Esophagus muscularis mucosa (tissue), 4 donors: Measurements from ENCODE around the gene GRPEL2. TPM values are rescaled to one million over a fixed set of nuclear protein-coding genes. Genes with fewer than 3 reads are reported as not detected.
"Not testable (repeated sequence)": the region's sequence is repeated elsewhere in the genome, so short reads cannot be mapped to it uniquely, and the experiment has no call there.

Source experiments
- DNase-seq: peaks from one replicate; pipeline ENCODE4 v3.0.0-alpha.2; 2017; ENCODE audit errors: extremely low spot score
- H3K27ac ChIP-seq, 4 donors: fragments of 200-600 bp; sonication (generic); replicated peaks in 1 of 4; 1 replicate in 3 of 4; 2 replicates in 1 of 4; pipeline ENCODE4 v1.5.1; 2016 to 2019; ENCODE audit warnings: mild to moderate bottlenecking in 1 of 4
- H3K27me3 ChIP-seq, 4 donors: fragments of 200-600 bp; sonication (generic); one replicate each; pipeline versions ENCODE4 v1.5.1 to v1.6.0; 2016 to 2019
- H3K36me3 ChIP-seq, 4 donors: fragments of 200-600 bp; sonication (generic); one replicate each; pipeline ENCODE4 v1.5.1; 2016 to 2019
- H3K4me1 ChIP-seq, 4 donors: fragments of 200-600 bp; sonication (generic); one replicate each; pipeline ENCODE4 v1.5.1; 2016 to 2019
- H3K4me3 ChIP-seq, 4 donors: fragments of 200-600 bp; sonication (generic); 1 replicate in 2 of 4; 2 replicates in 2 of 4; pipeline ENCODE4 v1.5.1; 2016 to 2019; ENCODE audit warnings: mild to moderate bottlenecking in 4 of 4, moderate library complexity in 1 of 4
- H3K9me3 ChIP-seq, 4 donors: fragments of 200-600 bp; sonication (generic); 1 replicate in 3 of 4; 2 replicates in 1 of 4; pipeline ENCODE4 v1.5.1; 2016 to 2019
- EP300 ChIP-seq: sonication (generic); formaldehyde crosslinking; IDR thresholded peaks from one replicate; pipeline ENCODE4 v1.6.1; 2017; ENCODE audit warnings: antibody characterized with exemption
- POLR2A ChIP-seq: fragments of 450-650 bp; IDR thresholded peaks from one replicate; pipeline ENCODE4 v1.6.1; 2017; ENCODE audit warnings: antibody characterized with exemption, moderate library complexity, mild to moderate bottlenecking, low read depth
- POLR2AphosphoS5 ChIP-seq, 2 donors: sonication (generic); formaldehyde crosslinking; IDR thresholded peaks; one replicate each; pipeline ENCODE4 v1.6.1; 2017; ENCODE audit warnings: antibody characterized with exemption in 2 of 2
- WGBS: methylation state at CpG from one replicate; pipeline ENCODE4 v1.1.5; 2018; 5-methylcytosine and 5-hydroxymethylcytosine counted together
- intact Hi-C: fragments of 100-400 bp; cut with DNase I; formaldehyde crosslinking; loops from one replicate; pipeline ENCODE4 v1.15.1; 2023
- total RNA-seq, 4 donors: library from RNA; depleted of rRNA; stranded (reverse); fragments of >200 nt; gene quantifications; one replicate each; pipeline versions ENCODE4 v1.1.0 to v1.2.1, GENCODE V29; 2016
- TF ChIP-seq, protein P1 (sequence below), 3 experiments: fragments of 200-600 bp in 2 of 3; fragments of 450-650 bp in 1 of 3; sonication (generic) in 2 of 3; IDR thresholded peaks; one replicate each; pipeline ENCODE4 v1.5.1; 2017 to 2019; ENCODE audit warnings: antibody characterized with exemption in 3 of 3, mild to moderate bottlenecking in 2 of 3, moderate library complexity in 1 of 3

The GRPEL2 gene
- total RNA-seq, 4 donors from 2014 or later: 7.8 to 14.9 (median 8.7) TPM

DNA sequence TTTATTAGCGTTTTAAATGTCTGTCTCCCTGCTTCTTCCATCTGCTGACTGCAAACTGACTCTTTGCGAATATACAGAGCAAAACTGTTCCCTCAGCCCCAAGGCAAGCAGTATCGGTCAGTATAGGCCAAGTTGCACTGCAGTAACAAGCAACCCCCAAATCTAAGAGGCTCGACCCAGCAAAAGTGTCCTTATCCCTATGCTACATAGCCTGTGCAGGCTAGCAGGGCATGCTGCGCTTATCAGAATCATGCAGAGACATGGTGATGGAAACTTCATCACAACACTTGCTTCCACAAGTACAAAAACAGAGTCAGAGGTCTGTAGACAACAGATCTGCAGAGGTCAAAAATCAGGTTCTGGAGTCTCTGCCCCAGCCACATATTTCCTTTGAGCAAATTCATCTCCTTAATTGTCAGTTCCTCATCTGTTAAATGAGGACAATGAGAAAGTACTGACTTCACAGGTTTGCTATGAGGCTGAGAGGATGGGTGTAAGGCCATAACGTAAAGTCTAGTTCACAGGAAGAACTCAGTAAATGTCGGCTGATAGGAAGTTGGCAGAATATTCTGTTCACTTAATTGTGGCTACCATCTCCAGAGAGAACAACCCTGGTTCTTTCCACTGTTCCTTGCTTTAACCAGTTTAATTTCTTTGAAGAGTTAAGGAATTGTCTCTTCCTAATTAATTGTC is 43.3 kb downstream of the GRPEL2 start:
- no peaks in the 10 kb centered on the region for H3K9me3 ChIP-seq
- no peaks in the 10 kb centered on the region for H3K36me3 ChIP-seq
- H3K27ac ChIP-seq: peak overlapping the region; percentile 92 to 97 (median 96)
- no peaks in the 10 kb centered on the region for H3K27me3 ChIP-seq
- no peak for TF ChIP-seq POLR2AphosphoS5 (IDR thresholded peaks at IDR 0.05)
- TF ChIP-seq, protein P1, sequence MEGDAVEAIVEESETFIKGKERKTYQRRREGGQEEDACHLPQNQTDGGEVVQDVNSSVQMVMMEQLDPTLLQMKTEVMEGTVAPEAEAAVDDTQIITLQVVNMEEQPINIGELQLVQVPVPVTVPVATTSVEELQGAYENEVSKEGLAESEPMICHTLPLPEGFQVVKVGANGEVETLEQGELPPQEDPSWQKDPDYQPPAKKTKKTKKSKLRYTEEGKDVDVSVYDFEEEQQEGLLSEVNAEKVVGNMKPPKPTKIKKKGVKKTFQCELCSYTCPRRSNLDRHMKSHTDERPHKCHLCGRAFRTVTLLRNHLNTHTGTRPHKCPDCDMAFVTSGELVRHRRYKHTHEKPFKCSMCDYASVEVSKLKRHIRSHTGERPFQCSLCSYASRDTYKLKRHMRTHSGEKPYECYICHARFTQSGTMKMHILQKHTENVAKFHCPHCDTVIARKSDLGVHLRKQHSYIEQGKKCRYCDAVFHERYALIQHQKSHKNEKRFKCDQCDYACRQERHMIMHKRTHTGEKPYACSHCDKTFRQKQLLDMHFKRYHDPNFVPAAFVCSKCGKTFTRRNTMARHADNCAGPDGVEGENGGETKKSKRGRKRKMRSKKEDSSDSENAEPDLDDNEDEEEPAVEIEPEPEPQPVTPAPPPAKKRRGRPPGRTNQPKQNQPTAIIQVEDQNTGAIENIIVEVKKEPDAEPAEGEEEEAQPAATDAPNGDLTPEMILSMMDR (IDR thresholded peaks at IDR 0.05): no peak
- TF ChIP-seq EP300: no peak
- no peak for TF ChIP-seq POLR2A
- WGBS: 72% methylated on average over 7 of the region's 7 CpGs
- no peak overlapping the region for H3K4me3 ChIP-seq
- intact Hi-C loops: no loop called here
- no peak for DNase-seq
- peaks cover 59 to 94% (median 90%) of the 10 kb centered on the region in 4 donors for H3K4me1 ChIP-seq

DNA sequence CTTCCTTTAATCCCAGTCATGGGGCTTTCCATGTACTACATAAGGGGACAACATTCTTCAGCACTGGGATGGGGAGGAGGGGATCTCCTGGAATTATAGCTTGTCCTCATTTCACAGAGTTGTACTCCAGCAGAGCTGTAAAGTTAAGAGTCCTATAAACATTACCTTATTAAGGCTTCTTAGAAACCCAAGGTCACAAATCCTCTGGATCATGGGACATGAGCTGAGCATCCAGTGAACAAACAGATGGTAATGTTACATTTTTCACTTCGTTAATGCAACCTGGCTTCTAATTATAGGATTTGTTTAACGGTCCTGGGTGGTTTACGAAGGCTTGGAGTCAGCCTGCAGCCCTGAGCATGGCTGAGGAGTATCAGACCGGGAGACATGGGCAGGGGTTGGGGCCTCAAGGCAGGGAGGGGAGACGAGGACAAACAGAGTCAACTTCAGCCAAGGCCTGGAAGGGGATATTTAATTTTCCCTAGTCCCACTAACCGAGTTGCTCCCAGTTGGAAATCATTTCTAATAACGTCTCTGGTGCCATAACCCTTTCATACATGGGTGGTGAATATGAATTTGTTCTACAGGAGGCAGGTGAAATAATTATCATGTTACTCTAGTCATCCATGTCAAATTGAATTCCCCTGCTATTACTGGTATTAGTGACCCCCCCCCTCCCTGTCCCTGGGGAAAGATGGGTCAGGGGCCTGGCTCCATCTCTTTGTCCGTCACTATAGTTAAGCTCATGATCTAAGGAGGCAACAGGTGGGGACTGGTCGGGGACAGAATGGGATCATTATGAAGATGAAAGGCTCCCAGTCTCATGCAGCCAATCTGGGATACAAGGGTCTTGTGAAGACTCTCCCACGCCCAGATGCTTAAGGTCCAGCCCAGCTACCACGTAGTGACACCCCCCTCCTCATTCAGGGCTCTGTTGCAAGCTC is 44.5 kb downstream of the GRPEL2 start:
- H3K36me3 ChIP-seq: no peaks in the 10 kb centered on the region
- no peaks in the 10 kb centered on the region for H3K27me3 ChIP-seq
- WGBS: 41% methylated on average over 10 of the region's 11 CpGs
- peaks cover 47 to 82% (median 78%) of the 10 kb centered on the region in 4 donors for H3K4me1 ChIP-seq
- H3K9me3 ChIP-seq: no peaks in the 10 kb centered on the region
- H3K27ac ChIP-seq: peak overlapping the region; percentile 92 to 97 (median 96)
- intact Hi-C loops: no loop called here
- peak overlapping the region in 2 of 4 donors; percentile 9 to 18 for H3K4me3 ChIP-seq
- no peak for DNase-seq
- peak; percentile 89 for TF ChIP-seq EP300
- TF ChIP-seq, protein P1 (IDR thresholded peaks at IDR 0.05): no peak
- TF ChIP-seq POLR2A: no peak
- TF ChIP-seq POLR2AphosphoS5 (IDR thresholded peaks at IDR 0.05): peak in 1 of 2 donors; percentile 84

DNA sequence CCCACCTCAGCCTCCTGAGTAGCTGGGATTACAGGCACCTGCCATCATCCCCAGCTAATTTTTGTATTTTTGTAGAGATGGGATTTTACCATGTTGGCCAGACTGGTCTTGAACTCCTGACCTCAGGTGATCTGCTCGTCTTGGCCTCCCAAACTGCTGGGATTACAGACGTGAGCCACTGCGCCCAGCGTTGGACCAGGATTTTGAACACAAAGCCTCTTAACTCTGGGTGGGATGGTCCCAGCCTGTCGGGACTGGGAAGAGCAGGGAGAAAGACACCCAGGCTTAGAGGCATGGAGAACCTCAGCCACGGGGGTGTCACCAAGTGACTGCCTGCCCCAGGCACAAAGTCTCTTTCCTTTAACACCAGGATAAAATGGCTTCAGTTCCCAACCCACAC is 45.8 kb downstream of the GRPEL2 start:
- WGBS: 78% methylated on average over 6 of the region's 6 CpGs
- DNase-seq, H3K4me3 ChIP-seq, H3K36me3 ChIP-seq, H3K9me3 ChIP-seq, intact Hi-C loops, H3K27me3 ChIP-seq: not testable (repeated sequence)
- Histone ChIP-seq H3K4me1 (peaks cover 37 to 70% (median 67%) of the 10 kb centered on the region in 4 donors), H3K27ac (peak overlapping the region; percentile 92 to 97 (median 96))

DNA sequence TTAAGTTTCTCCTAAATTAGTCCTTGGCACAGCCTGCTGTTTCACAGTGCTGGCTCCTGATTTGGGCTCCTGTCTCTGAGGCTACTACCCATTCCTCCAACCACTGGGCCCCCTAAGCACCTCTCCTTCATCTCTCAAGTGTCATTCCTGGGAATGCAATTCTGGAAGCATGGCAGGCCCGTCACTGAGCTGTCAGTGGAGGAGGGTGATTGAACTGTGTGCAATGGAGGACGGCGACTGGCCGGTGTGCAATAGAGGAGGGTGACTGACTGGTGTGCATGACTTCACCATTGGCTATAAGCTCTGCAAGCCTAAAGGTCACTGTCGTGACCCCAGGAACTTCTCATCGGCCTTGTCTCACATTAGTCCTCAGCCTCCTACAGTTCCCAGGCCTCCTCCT is 46.2 kb downstream of the GRPEL2 start:
- Histone ChIP-seq H3K9me3 (no peaks in the 10 kb centered on the region), H3K4me3 (no peak overlapping the region), H3K36me3 (no peaks in the 10 kb centered on the region), H3K4me1 (peaks cover 33 to 65% (median 63%) of the 10 kb centered on the region in 4 donors), H3K27ac (peak overlapping the region; percentile 92 to 97 (median 96)), H3K27me3 (no peaks in the 10 kb centered on the region)
- intact Hi-C loops: no loop called here
- TF ChIP-seq EP300: no peak
- WGBS: 75% methylated on average over 3 of the region's 6 CpGs
- DNase-seq: no peak

DNA sequence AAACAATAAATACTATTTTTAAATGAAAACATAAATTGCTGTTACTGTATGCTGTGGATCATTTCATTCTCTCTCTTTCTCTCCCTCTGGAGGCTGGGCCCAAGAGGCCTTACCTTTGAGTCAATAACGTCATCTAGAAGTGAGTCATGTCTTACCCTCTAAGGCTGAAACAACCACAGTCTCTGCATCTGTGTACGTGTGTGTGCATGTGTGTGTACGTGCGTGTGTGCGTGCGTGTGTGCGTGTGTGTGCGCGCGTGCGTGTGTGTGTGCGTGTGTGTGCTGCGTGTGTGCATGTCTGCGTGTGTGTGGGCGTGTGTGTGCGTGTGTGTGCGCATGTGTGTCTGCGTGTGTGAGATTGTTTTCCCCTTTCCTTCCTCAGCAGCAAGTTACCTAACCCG is 47.4 kb downstream of the GRPEL2 start:
- no peaks in the 10 kb centered on the region for H3K27me3 ChIP-seq
- DNase-seq: no peak
- TF ChIP-seq EP300: no peak
- TF ChIP-seq POLR2AphosphoS5 (IDR thresholded peaks at IDR 0.05): peak in 1 of 2 donors; percentile 13
- TF ChIP-seq POLR2A: no peak
- TF ChIP-seq, protein P1 (IDR thresholded peaks at IDR 0.05): no peak
- H3K4me1 ChIP-seq: peaks cover 21 to 53% (median 51%) of the 10 kb centered on the region in 4 donors
- no peak overlapping the region for H3K4me3 ChIP-seq
- no peaks in the 10 kb centered on the region for H3K36me3 ChIP-seq
- 82% methylated on average over 19 of the region's 19 CpGs for WGBS
- intact Hi-C loops: no loop called here
- H3K9me3 ChIP-seq: no peaks in the 10 kb centered on the region
- H3K27ac ChIP-seq: peak overlapping the region; percentile 92 to 97 (median 96)

DNA sequence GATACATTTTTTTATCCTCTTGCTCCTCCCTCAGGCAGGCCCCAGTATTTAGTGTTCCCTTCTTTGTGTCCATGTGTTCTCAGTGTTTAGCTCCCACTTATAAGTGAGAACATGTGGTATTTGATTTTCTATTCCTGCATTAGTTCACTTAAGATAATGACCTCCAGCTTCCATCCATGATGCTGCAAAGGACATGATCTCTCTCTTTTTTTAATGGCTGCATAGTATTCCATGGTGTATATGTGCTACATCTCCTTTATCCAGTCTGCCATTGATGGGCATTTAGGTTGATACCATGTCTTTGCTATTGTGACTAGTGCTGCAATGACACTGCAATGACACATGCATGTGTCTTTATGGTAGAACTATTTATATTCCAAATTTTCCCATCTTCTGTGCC is 49.7 kb downstream of the GRPEL2 start:
- H3K9me3 ChIP-seq, intact Hi-C loops, DNase-seq, H3K36me3 ChIP-seq, H3K4me3 ChIP-seq, H3K27ac ChIP-seq, H3K27me3 ChIP-seq: not testable (repeated sequence)
- H3K4me1 ChIP-seq: peaks cover 3 to 37% (median 35%) of the 10 kb centered on the region in 4 donors
